Smooth muscle cell (in vitro differentiated cells): ENCODE measurements around the gene BCAN. TPM values are rescaled to one million over a fixed set of nuclear protein-coding genes. Genes with fewer than 3 reads are reported as not detected.

Experiments
- DNase-seq: peaks from one replicate; lab custom pipeline; 2025; ENCODE audit not compliant: unreplicated experiment; lab: John Stamatoyannopoulos, UW
- H2AFZ ChIP-seq: fragments of 200-600 bp; sonication (generic); 2 replicates; pipeline ENCODE4 v1.6.0; 2016; ENCODE audit warnings: antibody characterized with exemption, low read depth, mild to moderate bottlenecking
- H3F3A ChIP-seq: fragments of 200-600 bp; sonication (generic); 2 replicates; pipeline ENCODE4 v1.6.0; 2017; ENCODE audit warnings: antibody characterized with exemption, low read depth
- H3K27ac ChIP-seq: fragments of 200-600 bp; sonication (generic); 2 replicates; pipeline ENCODE4 v1.5.1; 2016; ENCODE audit warnings: low read depth, mild to moderate bottlenecking
- H3K27me3 ChIP-seq: fragments of 200-600 bp; sonication (generic); 2 replicates; pipeline ENCODE4 v1.6.1; 2016; ENCODE audit warnings: low read depth, mild to moderate bottlenecking
- H3K36me3 ChIP-seq: fragments of 200-600 bp; sonication (generic); 2 replicates; pipeline ENCODE4 v1.5.1; 2016; ENCODE audit warnings: low read depth
- H3K4me1 ChIP-seq: fragments of 200-600 bp; sonication (generic); 2 replicates; pipeline ENCODE4 v1.5.1; 2016; ENCODE audit warnings: low read depth
- H3K4me2 ChIP-seq: fragments of 200-600 bp; sonication (generic); 2 replicates; pipeline ENCODE4 v1.6.0; 2016; ENCODE audit warnings: mild to moderate bottlenecking
- H3K4me3 ChIP-seq: fragments of 200-600 bp; sonication (generic); 2 replicates; pipeline ENCODE4 v1.5.1; 2016; ENCODE audit warnings: mild to moderate bottlenecking
- H3K79me2 ChIP-seq: fragments of 200-600 bp; sonication (generic); 2 replicates; pipeline ENCODE4 v1.6.0; 2016; ENCODE audit warnings: low read depth, mild to moderate bottlenecking
- H3K9ac ChIP-seq: fragments of 200-600 bp; sonication (generic); 2 replicates; pipeline ENCODE4 v1.6.0; 2016; ENCODE audit warnings: low read depth
- H3K9me3 ChIP-seq: fragments of 200-600 bp; sonication (generic); replicated peaks from 2 replicates; pipeline ENCODE4 v1.5.1; 2016; ENCODE audit warnings: low read depth
- H4K20me1 ChIP-seq: fragments of 200-600 bp; sonication (generic); 2 replicates; pipeline ENCODE4 v1.6.0; 2016; ENCODE audit warnings: low read depth
- WGBS: methylation state at CpG from one replicate; pipeline ENCODE4 v1.1.7; 2016; ENCODE audit warnings: low lambda C conversion rate; 5-methylcytosine and 5-hydroxymethylcytosine counted together
- polyA plus RNA-seq: library from polyadenylated mRNA; unstranded; fragments of >200 nt; fragmentation: Nextera tagmentation; extraction: Ambion mirVana; gene quantifications from 2 replicates; pipeline ENCODE4 v1.2.1, GENCODE V29; 2016
- total RNA-seq: library from RNA; depleted of rRNA; stranded (reverse); fragments of >200 nt; gene quantifications from 2 replicates; pipeline ENCODE4 v1.2.3, GENCODE V29; 2014
- TF ChIP-seq, protein P1 (sequence below): fragments of 200-600 bp; sonication (generic); IDR thresholded peaks from 2 replicates; pipeline ENCODE4 v1.5.1; 2017; ENCODE audit warnings: borderline replicate concordance, mild to moderate bottlenecking, antibody characterized with exemption; ENCODE audit not compliant: insufficient read depth, poor library complexity, severe bottlenecking

Gene BCAN
- total and polyA plus RNA-seq, 2 experiments from 2014 or later: 0.79 TPM; not detected in 1

DNA sequence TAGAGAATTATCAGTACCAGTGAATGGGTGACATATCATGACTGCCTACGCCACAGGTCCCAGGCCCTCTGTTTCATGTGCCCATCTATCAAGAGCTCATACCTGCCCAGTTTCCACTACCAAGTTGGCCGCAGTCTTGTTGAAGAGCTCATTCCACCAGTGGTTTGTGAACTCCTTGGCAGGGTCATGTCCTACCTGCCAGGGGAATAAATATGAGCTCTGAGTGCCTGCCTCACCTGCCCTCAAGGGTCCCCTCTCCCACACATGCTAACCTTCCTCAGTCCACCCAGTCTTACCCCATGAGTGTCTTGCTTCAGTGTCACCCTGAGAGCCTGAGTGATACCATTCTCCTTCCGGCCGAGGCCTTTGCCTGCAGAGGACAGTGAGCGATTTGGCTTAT, 43.8 kb upstream of the BCAN start:
- Histone ChIP-seq H3K27me3 (no peaks in the 10 kb centered on the region), H3K4me3 (no peak overlapping the region), H3K9me3 (no peaks in the 10 kb centered on the region), H3K36me3 (no peaks in the 10 kb centered on the region), H3F3A (peaks cover 4% of the 10 kb centered on the region), H4K20me1 (no peaks in the 10 kb centered on the region), H3K9ac (no peak overlapping the region), H3K4me1 (peaks cover 7% of the 10 kb centered on the region), H2AFZ (no peak overlapping the region), H3K79me2 (peaks cover 20% of the 10 kb centered on the region), H3K4me2 (no peak overlapping the region), H3K27ac (no peak overlapping the region)
- WGBS: 97% methylated on average over 5 of the region's 5 CpGs
- TF ChIP-seq, protein P1, sequence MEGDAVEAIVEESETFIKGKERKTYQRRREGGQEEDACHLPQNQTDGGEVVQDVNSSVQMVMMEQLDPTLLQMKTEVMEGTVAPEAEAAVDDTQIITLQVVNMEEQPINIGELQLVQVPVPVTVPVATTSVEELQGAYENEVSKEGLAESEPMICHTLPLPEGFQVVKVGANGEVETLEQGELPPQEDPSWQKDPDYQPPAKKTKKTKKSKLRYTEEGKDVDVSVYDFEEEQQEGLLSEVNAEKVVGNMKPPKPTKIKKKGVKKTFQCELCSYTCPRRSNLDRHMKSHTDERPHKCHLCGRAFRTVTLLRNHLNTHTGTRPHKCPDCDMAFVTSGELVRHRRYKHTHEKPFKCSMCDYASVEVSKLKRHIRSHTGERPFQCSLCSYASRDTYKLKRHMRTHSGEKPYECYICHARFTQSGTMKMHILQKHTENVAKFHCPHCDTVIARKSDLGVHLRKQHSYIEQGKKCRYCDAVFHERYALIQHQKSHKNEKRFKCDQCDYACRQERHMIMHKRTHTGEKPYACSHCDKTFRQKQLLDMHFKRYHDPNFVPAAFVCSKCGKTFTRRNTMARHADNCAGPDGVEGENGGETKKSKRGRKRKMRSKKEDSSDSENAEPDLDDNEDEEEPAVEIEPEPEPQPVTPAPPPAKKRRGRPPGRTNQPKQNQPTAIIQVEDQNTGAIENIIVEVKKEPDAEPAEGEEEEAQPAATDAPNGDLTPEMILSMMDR: no peak
- DNase-seq: no peak

DNA sequence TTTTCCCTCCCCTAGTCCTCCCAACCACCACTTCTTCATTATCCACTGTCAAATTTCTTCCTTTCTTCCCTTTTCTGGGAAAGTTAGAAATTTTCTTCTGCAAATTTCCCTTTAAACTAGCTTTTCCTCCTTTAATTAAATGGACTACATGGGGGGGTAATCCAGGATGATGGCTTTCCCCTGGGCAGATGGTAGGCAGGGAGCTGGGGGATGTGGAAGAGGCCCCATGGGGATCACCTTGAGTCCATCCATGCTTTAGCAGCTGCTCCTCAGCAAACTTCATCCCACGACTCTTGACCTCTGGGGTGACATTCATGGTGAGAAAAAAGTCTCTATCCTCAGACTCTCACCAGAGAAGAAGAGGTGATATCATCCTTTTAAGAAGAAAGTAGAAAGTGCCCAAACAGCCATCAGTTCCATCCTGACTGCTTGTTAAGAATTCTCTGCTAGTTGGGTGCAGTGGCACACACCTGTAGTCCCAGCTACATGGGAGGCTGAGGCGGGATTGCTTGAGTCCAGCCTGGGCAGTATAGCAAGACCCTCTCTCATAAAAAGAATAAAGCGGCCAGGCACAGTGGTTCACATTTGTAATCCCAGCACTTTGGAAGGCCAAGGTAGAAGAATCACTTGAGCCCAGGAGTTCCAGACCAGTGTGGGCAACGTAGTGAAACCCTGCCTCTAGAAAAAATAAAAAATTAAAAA, 43.0 kb upstream of the BCAN start:
- Histone ChIP-seq H3K4me1 (peaks cover 7% of the 10 kb centered on the region), H3K27me3 (no peaks in the 10 kb centered on the region), H3K9me3 (no peaks in the 10 kb centered on the region), H4K20me1 (no peaks in the 10 kb centered on the region), H3K36me3 (no peaks in the 10 kb centered on the region), H3K4me2 (no peak overlapping the region), H2AFZ (no peak overlapping the region), H3K27ac (no peak overlapping the region), H3K9ac (no peak overlapping the region), H3F3A (peaks cover 4% of the 10 kb centered on the region), H3K4me3 (no peak overlapping the region), H3K79me2 (peaks cover 20% of the 10 kb centered on the region)
- DNase-seq: no peak
- TF ChIP-seq, protein P1: no peak
- WGBS: 93% methylated on average over 4 of the region's 4 CpGs

DNA sequence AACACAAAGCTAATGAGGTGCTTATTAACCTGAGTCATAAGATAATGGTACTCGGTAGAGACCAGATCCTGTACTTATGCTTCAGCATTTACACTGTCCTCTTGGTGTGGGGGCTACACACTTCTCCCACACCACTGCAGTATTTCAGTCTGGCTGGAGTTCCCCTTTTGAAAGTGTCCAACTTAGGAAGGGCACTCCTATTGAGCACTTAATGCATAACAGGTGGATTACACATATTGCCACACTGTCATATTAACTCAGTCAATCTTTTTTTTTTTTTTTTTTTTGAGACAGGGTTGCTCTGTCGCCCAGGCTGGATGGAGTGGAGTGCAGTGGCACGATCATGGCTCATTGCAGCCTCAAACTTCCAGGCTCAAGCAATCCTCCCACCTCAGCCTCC, 42.1 kb upstream of the BCAN start:
- Histone ChIP-seq H3F3A (no peaks in the 10 kb centered on the region), H3K9ac (no peak overlapping the region), H3K4me2 (peak overlapping the region; percentile 91), H4K20me1 (no peaks in the 10 kb centered on the region), H3K9me3 (no peaks in the 10 kb centered on the region), H3K36me3 (no peaks in the 10 kb centered on the region), H3K27me3 (no peaks in the 10 kb centered on the region), H3K4me1 (peaks cover 7% of the 10 kb centered on the region), H3K4me3 (no peak overlapping the region), H3K27ac (no peak overlapping the region), H3K79me2 (peaks cover 20% of the 10 kb centered on the region), H2AFZ (no peak overlapping the region)
- 82% methylated on average over 3 of the region's 3 CpGs for WGBS
- no peak for DNase-seq
- TF ChIP-seq, protein P1: no peak

DNA sequence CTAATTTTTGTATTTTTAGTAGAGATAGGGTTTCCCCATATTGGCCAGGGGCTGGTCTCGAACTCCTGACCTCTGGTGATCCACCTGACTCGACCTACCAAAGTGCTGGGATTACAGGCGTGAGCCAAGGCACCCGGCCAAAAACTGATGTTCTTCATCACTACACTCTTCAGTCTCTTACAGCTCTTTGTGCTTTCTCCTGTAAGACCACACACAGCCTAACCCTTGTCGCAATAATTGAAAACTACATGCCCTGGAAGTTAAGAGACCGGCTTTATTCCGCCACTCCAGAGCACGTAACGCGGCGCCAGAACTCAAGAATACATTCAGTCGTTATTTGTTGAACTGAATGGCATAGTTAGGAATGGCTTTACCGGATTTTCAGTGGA, 41.2 kb upstream of the BCAN start:
- Histone ChIP-seq H4K20me1 (no peaks in the 10 kb centered on the region), H3K9me3 (no peaks in the 10 kb centered on the region), H3K4me1 (peaks cover 7% of the 10 kb centered on the region), H3K4me3 (peak overlapping the region; percentile 77), H3K79me2 (peaks cover 20% of the 10 kb centered on the region), H3K27me3 (no peaks in the 10 kb centered on the region), H2AFZ (peak overlapping the region; percentile 97), H3K36me3 (no peaks in the 10 kb centered on the region), H3K4me2 (peak overlapping the region; percentile 91), H3K9ac (peak overlapping the region; percentile 76), H3F3A (no peaks in the 10 kb centered on the region), H3K27ac (peak overlapping the region; percentile 65)
- TF ChIP-seq, protein P1: no peak
- DNase-seq: no peak
- WGBS: 7% methylated on average over 13 of the region's 13 CpGs
